GM19467 (cell line): Measurements from ENCODE around the gene PHC2.

Source experiments
- ATAC-seq: cut with Tn5 transposase; IDR thresholded peaks from one replicate; pipeline ENCODE4 v1.9.1; 2021; ENCODE audit warnings: mild to moderate bottlenecking, moderate library complexity; ENCODE audit not compliant: unreplicated experiment

PHC2 gene

GRCh38 chr1:33354707-33355316 is 76.1 kb downstream of the PHC2 start:
- ATAC-seq = no peak

- ATAC-seq = no peak
These were observed 77.4 kb downstream of the PHC2 start for GRCh38 chr1:33353531-33353930.

- ATAC-seq = no peak
These were observed 79.6 kb downstream of the PHC2 start for GRCh38 chr1:33351281-33351660.

GRCh38 chr1:33350611-33351280 is 80.1 kb downstream of the PHC2 start:
- no peak for ATAC-seq

GRCh38 chr1:33349778-33350610 is 80.9 kb downstream of the PHC2 start:
- ATAC-seq = peak; percentile 68

- peak; percentile 34 for ATAC-seq
These were observed 81.7 kb downstream of the PHC2 start for GRCh38 chr1:33349081-33349759.

GRCh38 chr1:33348676-33349080 is 82.2 kb downstream of the PHC2 start:
- no peak for ATAC-seq

- ATAC-seq = no peak
These were observed 82.7 kb downstream of the PHC2 start for GRCh38 chr1:33348194-33348593.

GRCh38 chr1:33347650-33347992 is 83.3 kb downstream of the PHC2 start:
- ATAC-seq = no peak

- ATAC-seq = no peak
These were observed 83.8 kb downstream of the PHC2 start for GRCh38 chr1:33346927-33347649.

GRCh38 chr1:33346533-33346926 is 84.4 kb downstream of the PHC2 start:
- no peak for ATAC-seq

GRCh38 chr1:33344896-33345560 is 85.9 kb downstream of the PHC2 start:
- no peak for ATAC-seq

GRCh38 chr1:33343539-33343938 is 87.4 kb downstream of the PHC2 start:
- no peak for ATAC-seq

- ATAC-seq = no peak
These were observed 88.7 kb downstream of the PHC2 start for GRCh38 chr1:33342041-33342723.

- ATAC-seq = no peak
These were observed 89.7 kb downstream of the PHC2 start for GRCh38 chr1:33341190-33341589.

- ATAC-seq = no peak
These were observed 91.5 kb downstream of the PHC2 start for GRCh38 chr1:33339413-33339812.

GRCh38 chr1:33338440-33339211 is 92.3 kb downstream of the PHC2 start:
- ATAC-seq = no peak

- ATAC-seq = no peak
These were observed 92.9 kb downstream of the PHC2 start for GRCh38 chr1:33338048-33338439.

- ATAC-seq = no peak
These were observed 93.5 kb downstream of the PHC2 start for GRCh38 chr1:33337441-33337840.
